ENCODE data around the gene HERC5.

GRCh38 chr4:88442689-88443191, 14.2 kb upstream of the HERC5 start:
- no peak for TF ChIP-seq ARNT (IDR thresholded peaks at IDR 0.05)
- no peak for TF ChIP-seq PKNOX1 (IDR thresholded peaks at IDR 0.05)
- no peak for TF ChIP-seq HDGF (IDR thresholded peaks at IDR 0.05; ENCODE audit: borderline replicate concordance)
- TF ChIP-seq LEF1 (IDR thresholded peaks at IDR 0.05; ENCODE audit: borderline replicate concordance), result no peak
- TF ChIP-seq SUZ12 (IDR thresholded peaks at IDR 0.05), result no peak
- no peak for TF ChIP-seq CTBP1 (IDR thresholded peaks at IDR 0.05; ENCODE audit: borderline replicate concordance)
- TF ChIP-seq BHLHE40 (IDR thresholded peaks at IDR 0.05; ENCODE audit: borderline replicate concordance), result no peak
- TF ChIP-seq TARDBP (IDR thresholded peaks at IDR 0.05), result no peak
- TF ChIP-seq FOXM1 (IDR thresholded peaks at IDR 0.05; ENCODE audit: borderline replicate concordance), result no peak
- no peak for TF ChIP-seq ZNF384 (IDR thresholded peaks at IDR 0.05)
- no peak for TF ChIP-seq FOXA1 (IDR thresholded peaks at IDR 0.05)
- TF ChIP-seq NFRKB (IDR thresholded peaks at IDR 0.05), result no peak

Measured in HEK293T (cell line).